ENCODE data around the gene CFAP65.

CFAP65 gene

DNA sequence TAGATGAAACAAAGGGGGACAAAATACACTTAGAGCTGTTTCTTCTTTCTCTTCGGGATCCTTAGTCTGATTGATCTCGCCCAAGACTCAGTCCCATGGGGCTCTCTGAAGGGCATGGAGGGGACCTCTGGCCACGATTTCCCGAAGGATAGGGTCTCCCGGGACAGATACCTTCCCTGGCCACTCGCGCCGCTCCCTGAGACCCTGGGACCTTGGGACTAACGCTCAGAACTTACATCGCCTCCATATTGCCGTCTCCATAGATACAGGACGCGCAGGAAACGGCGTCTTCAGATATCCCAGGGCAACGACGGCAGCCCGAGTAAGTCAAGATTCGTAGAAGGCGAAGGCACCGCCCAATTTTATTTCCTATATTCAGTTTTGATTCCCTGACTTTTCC, at the start of gene CFAP65:
Gene CFAP65 (minus strand): TSS at position 265 of the 400 bp plus-strand sequence. CDS start 2,468 bp downstream, outside the sequence.
- DNase-seq (ENCODE audit: low read depth) = peak; percentile 72

GRCh38 chr2:219090436-219091299, 49.4 kb upstream of the CFAP65 start:
- DNase-seq (ENCODE audit: low read depth) = no peak

- DNase-seq (ENCODE audit: low read depth) = no peak
These were observed 48.0 kb upstream of the CFAP65 start for GRCh38 chr2:219089330-219089729.

GRCh38 chr2:219087848-219088247, 46.5 kb upstream of the CFAP65 start:
- DNase-seq (ENCODE audit: low read depth) = no peak

- DNase-seq (ENCODE audit: low read depth) = no peak
These were observed 46.0 kb upstream of the CFAP65 start for GRCh38 chr2:219087361-219087760.

DNA sequence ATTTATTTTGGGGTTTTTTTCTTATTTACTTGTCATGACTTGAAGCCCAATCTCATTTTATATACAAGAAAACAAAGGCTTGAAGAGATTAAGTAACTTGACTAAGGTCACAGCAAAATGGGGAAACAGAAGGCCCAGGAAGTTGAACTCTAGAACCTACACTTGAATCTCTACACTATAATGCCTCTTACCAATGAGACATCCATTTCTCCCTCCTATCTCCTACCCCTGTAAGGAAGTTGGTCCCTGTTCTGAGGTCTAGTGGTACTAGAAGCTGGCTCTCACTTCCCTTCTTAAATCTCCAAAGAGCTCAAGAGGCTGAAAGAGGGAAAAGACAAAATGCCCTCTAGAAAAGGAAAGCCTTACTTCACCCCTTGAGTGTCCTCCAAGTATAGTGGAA, 44.9 kb upstream of the CFAP65 start:
- no peak for DNase-seq (ENCODE audit: low read depth)

- DNase-seq (ENCODE audit: low read depth) = no peak
These were observed 43.5 kb upstream of the CFAP65 start for GRCh38 chr2:219084791-219085190.

- no peak for DNase-seq (ENCODE audit: low read depth)
These were observed 41.1 kb upstream of the CFAP65 start for GRCh38 chr2:219082332-219082958.

- no peak for DNase-seq (ENCODE audit: low read depth)
These were observed 40.5 kb upstream of the CFAP65 start for GRCh38 chr2:219081701-219082331.

GRCh38 chr2:219081096-219081495, 39.8 kb upstream of the CFAP65 start:
- DNase-seq (ENCODE audit: low read depth) = no peak

DNA sequence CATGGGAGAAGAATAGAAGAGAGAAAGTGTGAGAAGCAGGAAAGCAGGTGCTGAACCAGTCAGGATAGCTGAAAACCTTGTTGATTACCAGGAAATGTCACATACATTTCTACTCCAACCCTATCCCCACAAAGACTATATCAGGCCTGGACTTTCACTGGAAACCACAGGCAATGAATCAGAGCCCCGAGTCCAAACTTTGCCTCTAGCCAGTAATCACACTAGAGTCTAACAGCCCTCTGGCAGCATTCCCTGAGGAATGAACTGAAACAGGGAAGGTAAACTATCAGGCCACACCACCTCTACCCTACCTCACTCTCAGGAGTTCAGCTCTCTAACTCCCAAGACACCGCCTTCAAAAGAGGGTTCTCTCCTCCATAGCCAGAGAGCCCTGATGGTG, 38.1 kb upstream of the CFAP65 start:
- peak; percentile 46 for DNase-seq (ENCODE audit: low read depth)

DNA sequence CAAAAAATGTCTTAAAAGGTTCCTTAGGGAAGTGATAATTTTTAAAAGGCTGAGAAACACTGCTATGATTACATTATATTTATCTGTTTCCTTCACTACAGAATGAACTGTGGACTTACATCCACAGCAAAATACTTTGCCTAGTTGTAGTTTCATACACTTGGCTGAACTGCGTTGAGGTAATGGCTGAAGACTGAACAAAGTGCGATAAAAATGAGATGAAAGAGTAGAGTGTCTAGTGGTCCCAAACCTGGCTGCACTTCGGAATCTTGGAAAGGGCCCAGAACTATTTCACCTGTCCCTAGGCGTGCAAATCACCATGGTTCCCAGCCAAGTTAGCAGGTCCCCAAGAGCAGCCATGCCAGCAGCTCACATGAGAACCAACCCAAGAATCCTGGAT, 37.6 kb upstream of the CFAP65 start:
- DNase-seq (ENCODE audit: low read depth) = no peak

GRCh38 chr2:219078126-219078525, 36.8 kb upstream of the CFAP65 start:
- no peak for DNase-seq (ENCODE audit: low read depth)

- no peak for DNase-seq (ENCODE audit: low read depth)
These were observed 34.9 kb upstream of the CFAP65 start for GRCh38 chr2:219076253-219076652.

GRCh38 chr2:219073413-219074129, 32.3 kb upstream of the CFAP65 start:
- DNase-seq (ENCODE audit: low read depth) = peak; percentile 73

GRCh38 chr2:219072741-219073250, 31.5 kb upstream of the CFAP65 start:
- no peak for DNase-seq (ENCODE audit: low read depth)

- peak; percentile 29 for DNase-seq (ENCODE audit: low read depth)
These were observed 30.0 kb upstream of the CFAP65 start for GRCh38 chr2:219071131-219071816.

DNA sequence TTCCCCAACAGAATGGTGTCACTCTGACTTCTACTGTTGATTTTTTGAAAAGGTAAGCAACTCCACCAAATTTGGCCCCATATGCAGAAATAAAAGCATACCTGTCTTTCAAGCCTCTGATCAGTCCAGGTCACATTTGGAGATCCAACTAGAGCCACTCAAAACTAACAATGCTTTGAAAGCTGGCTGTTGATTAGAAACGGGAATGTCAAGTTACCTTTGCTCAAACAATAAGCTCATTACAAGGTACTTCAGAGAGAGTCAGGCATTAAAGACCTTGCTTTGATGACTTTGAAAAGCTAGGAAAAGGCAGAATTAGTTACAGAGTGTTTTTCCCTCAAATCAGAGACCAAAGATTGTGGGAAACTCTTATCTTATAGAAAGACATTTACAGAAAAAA, 24.2 kb upstream of the CFAP65 start:
- no peak for DNase-seq (ENCODE audit: low read depth)

GRCh38 chr2:219062081-219062480, 20.8 kb upstream of the CFAP65 start:
- no peak for DNase-seq (ENCODE audit: low read depth)

- no peak for DNase-seq (ENCODE audit: low read depth)
These were observed 19.8 kb upstream of the CFAP65 start, which contains the start of gene IHH for GRCh38 chr2:219060821-219061791. Gene IHH, minus strand, starts transcription at chr2:219060921. Its CDS starts 454 bp downstream, at chr2:219060467.

All from iris pigment epithelial cell (primary cell).